Measurements from ENCODE around the gene HOTAIR. TPM values are rescaled to one million over a fixed set of nuclear protein-coding genes. Genes with fewer than 3 reads are reported as not detected.

The HOTAIR gene
- total RNA-seq, 1 donor from 2014 or later: not detected

- H3K27me3 ChIP-seq (ENCODE audit: insufficient read depth, low read length): peaks cover 90% of the 10 kb centered on the region
- Mint-ChIP-seq H3K27ac (ENCODE audit: unreplicated experiment) (no peak overlapping the region), H3K9me3 (ENCODE audit: unreplicated experiment) (peaks cover 12% of the 10 kb centered on the region), H3K4me3 (ENCODE audit: unreplicated experiment) (no peak overlapping the region), H3K36me3 (ENCODE audit: low read depth, unreplicated experiment) (peaks cover 2% of the 10 kb centered on the region), H3K4me1 (ENCODE audit: low read depth, unreplicated experiment) (no peaks in the 10 kb centered on the region), H3K27me3 (ENCODE audit: low read depth, unreplicated experiment) (peaks cover 87% of the 10 kb centered on the region)
- H4K20me1 ChIP-seq (ENCODE audit: insufficient read depth, low read length): no peaks in the 10 kb centered on the region
- no peak overlapping the region for H3K4me2 ChIP-seq (ENCODE audit: low read length)
- no peak overlapping the region for H2AFZ ChIP-seq (ENCODE audit: low read depth, low read length)
- peaks cover 5% of the 10 kb centered on the region for H3K4me1 ChIP-seq (ENCODE audit: insufficient read depth, low read length)
- no peak for DNase-seq (ENCODE audit: low read depth)
- no peak for TF ChIP-seq EZH2 (IDR thresholded peaks at IDR 0.05; ENCODE audit: insufficient read depth, low read length)
- no peak for TF ChIP-seq CTCF (IDR thresholded peaks at IDR 0.05; ENCODE audit: insufficient read depth, low read depth, low read length)
- no peak overlapping the region for H3K27ac ChIP-seq (ENCODE audit: low read depth, low read length)
- no peaks in the 10 kb centered on the region for H3K9me3 ChIP-seq (ENCODE audit: insufficient read depth, low read depth, low read length)
- no peak overlapping the region for H3K4me3 ChIP-seq (ENCODE audit: insufficient read depth, low read depth, low read length)
- H3K79me2 ChIP-seq (ENCODE audit: insufficient read depth, low read length): no peaks in the 10 kb centered on the region
- FAIRE-seq: no peak
- no peak overlapping the region for H3K9ac ChIP-seq (ENCODE audit: low read length)
- H3K36me3 ChIP-seq (ENCODE audit: insufficient read depth, low read length): no peaks in the 10 kb centered on the region
These were observed 29.5 kb upstream of the HOTAIR start for GRCh38 chr12:54004063-54004840.

GRCh38 chr12:54003625-54004024, 28.9 kb upstream of the HOTAIR start:
- Mint-ChIP-seq H3K36me3 (ENCODE audit: low read depth, unreplicated experiment) (peaks cover 2% of the 10 kb centered on the region), H3K4me3 (ENCODE audit: unreplicated experiment) (peak overlapping the region; percentile 30), H3K4me1 (ENCODE audit: low read depth, unreplicated experiment) (no peaks in the 10 kb centered on the region), H3K27me3 (ENCODE audit: low read depth, unreplicated experiment) (peaks cover 92% of the 10 kb centered on the region), H3K27ac (ENCODE audit: unreplicated experiment) (no peak overlapping the region), H3K9me3 (ENCODE audit: unreplicated experiment) (peaks cover 12% of the 10 kb centered on the region)
- Histone ChIP-seq H3K4me2 (ENCODE audit: low read length) (no peak overlapping the region), H3K4me1 (ENCODE audit: insufficient read depth, low read length) (peaks cover 5% of the 10 kb centered on the region), H3K27ac (ENCODE audit: low read depth, low read length) (no peak overlapping the region), H3K27me3 (ENCODE audit: insufficient read depth, low read length) (peaks cover 94% of the 10 kb centered on the region), H2AFZ (ENCODE audit: low read depth, low read length) (no peak overlapping the region), H3K9me3 (ENCODE audit: insufficient read depth, low read depth, low read length) (no peaks in the 10 kb centered on the region), H4K20me1 (ENCODE audit: insufficient read depth, low read length) (no peaks in the 10 kb centered on the region), H3K4me3 (ENCODE audit: insufficient read depth, low read depth, low read length) (no peak overlapping the region), H3K36me3 (ENCODE audit: insufficient read depth, low read length) (no peaks in the 10 kb centered on the region), H3K79me2 (ENCODE audit: insufficient read depth, low read length) (no peaks in the 10 kb centered on the region), H3K9ac (ENCODE audit: low read length) (no peak overlapping the region)
- no peak for DNase-seq (ENCODE audit: low read depth)
- TF ChIP-seq CTCF (IDR thresholded peaks at IDR 0.05; ENCODE audit: insufficient read depth, low read depth, low read length) (no peak), EZH2 (IDR thresholded peaks at IDR 0.05; ENCODE audit: insufficient read depth, low read length) (peak; percentile 16)
- no peak for FAIRE-seq

GRCh38 chr12:54002915-54003389, 28.2 kb upstream of the HOTAIR start:
- Histone ChIP-seq H3K27ac (ENCODE audit: low read depth, low read length) (no peak overlapping the region), H2AFZ (ENCODE audit: low read depth, low read length) (no peak overlapping the region), H3K4me1 (ENCODE audit: insufficient read depth, low read length) (peaks cover 5% of the 10 kb centered on the region), H3K4me3 (ENCODE audit: insufficient read depth, low read depth, low read length) (no peak overlapping the region), H4K20me1 (ENCODE audit: insufficient read depth, low read length) (no peaks in the 10 kb centered on the region), H3K4me2 (ENCODE audit: low read length) (no peak overlapping the region), H3K9ac (ENCODE audit: low read length) (no peak overlapping the region), H3K79me2 (ENCODE audit: insufficient read depth, low read length) (no peaks in the 10 kb centered on the region), H3K36me3 (ENCODE audit: insufficient read depth, low read length) (no peaks in the 10 kb centered on the region), H3K9me3 (ENCODE audit: insufficient read depth, low read depth, low read length) (no peaks in the 10 kb centered on the region), H3K27me3 (ENCODE audit: insufficient read depth, low read length) (peaks cover 95% of the 10 kb centered on the region)
- TF ChIP-seq CTCF (IDR thresholded peaks at IDR 0.05; ENCODE audit: insufficient read depth, low read depth, low read length) (no peak), EZH2 (IDR thresholded peaks at IDR 0.05; ENCODE audit: insufficient read depth, low read length) (peak; percentile 24)
- FAIRE-seq: no peak
- Mint-ChIP-seq H3K36me3 (ENCODE audit: low read depth, unreplicated experiment) (peaks cover 2% of the 10 kb centered on the region), H3K4me1 (ENCODE audit: low read depth, unreplicated experiment) (no peaks in the 10 kb centered on the region), H3K4me3 (ENCODE audit: unreplicated experiment) (no peak overlapping the region), H3K9me3 (ENCODE audit: unreplicated experiment) (peaks cover 12% of the 10 kb centered on the region), H3K27ac (ENCODE audit: unreplicated experiment) (peak overlapping the region; percentile 47), H3K27me3 (ENCODE audit: low read depth, unreplicated experiment) (peaks cover 92% of the 10 kb centered on the region)
- DNase-seq (ENCODE audit: low read depth): no peak

Data from astrocyte (in vitro differentiated cells and primary cell).